Transverse colon (tissue), 4 donors: ENCODE data around the gene GNE.

Experiments used
- EP300 ChIP-seq: sonication (generic); formaldehyde crosslinking; IDR thresholded peaks from one replicate; pipeline ENCODE4 v1.6.1; 2017; ENCODE audit warnings: antibody characterized with exemption, low read depth
- POLR2A ChIP-seq: fragments of 450-650 bp; IDR thresholded peaks from one replicate; pipeline ENCODE4 v1.6.1; 2016; ENCODE audit warnings: antibody characterized with exemption, mild to moderate bottlenecking, moderate library complexity
- POLR2AphosphoS5 ChIP-seq, 3 donors: sonication (generic); formaldehyde crosslinking; IDR thresholded peaks; one replicate each; pipeline ENCODE4 v1.6.1; 2016; ENCODE audit warnings: antibody characterized with exemption in 3 of 3
- TF ChIP-seq, protein P1 (sequence below), 5 experiments: fragments of 200-600 bp in 3 of 5; fragments of 450-650 bp in 2 of 5; sonication (generic) in 3 of 5; IDR thresholded peaks; 1 replicate in 2 of 5; 2 replicates in 3 of 5; pipeline ENCODE4 v1.5.1; 2016 to 2017; ENCODE audit warnings: antibody characterized with exemption in 5 of 5, inconsistent platforms in 3 of 5, mild to moderate bottlenecking in 2 of 5, moderate library complexity in 1 of 5

DNA sequence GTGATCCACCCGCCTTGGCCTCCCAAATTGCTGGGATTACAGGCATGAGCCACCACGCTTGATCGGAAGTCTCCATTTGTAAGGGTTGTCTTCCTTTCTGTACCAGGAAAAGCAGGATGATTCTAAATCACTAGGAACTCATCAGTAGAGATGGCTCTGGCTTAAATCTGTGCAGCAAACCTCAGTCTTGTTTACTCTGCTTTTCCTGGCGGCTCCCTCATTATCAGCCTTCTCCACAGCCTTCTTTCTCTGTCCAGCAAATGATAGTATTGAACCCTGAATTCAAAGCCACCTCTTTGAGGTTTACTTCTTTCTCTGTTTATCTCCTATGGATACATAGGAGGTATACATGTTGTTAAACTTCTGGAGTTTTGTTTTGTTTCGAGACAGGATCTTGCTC lies 43.0 kb upstream of the GNE start:
- TF ChIP-seq, protein P1, sequence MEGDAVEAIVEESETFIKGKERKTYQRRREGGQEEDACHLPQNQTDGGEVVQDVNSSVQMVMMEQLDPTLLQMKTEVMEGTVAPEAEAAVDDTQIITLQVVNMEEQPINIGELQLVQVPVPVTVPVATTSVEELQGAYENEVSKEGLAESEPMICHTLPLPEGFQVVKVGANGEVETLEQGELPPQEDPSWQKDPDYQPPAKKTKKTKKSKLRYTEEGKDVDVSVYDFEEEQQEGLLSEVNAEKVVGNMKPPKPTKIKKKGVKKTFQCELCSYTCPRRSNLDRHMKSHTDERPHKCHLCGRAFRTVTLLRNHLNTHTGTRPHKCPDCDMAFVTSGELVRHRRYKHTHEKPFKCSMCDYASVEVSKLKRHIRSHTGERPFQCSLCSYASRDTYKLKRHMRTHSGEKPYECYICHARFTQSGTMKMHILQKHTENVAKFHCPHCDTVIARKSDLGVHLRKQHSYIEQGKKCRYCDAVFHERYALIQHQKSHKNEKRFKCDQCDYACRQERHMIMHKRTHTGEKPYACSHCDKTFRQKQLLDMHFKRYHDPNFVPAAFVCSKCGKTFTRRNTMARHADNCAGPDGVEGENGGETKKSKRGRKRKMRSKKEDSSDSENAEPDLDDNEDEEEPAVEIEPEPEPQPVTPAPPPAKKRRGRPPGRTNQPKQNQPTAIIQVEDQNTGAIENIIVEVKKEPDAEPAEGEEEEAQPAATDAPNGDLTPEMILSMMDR (IDR thresholded peaks at IDR 0.05): no peak
- TF ChIP-seq POLR2AphosphoS5 (IDR thresholded peaks at IDR 0.05) (no peak), POLR2A (no peak), EP300 (no peak)
